CD4-positive, alpha-beta T cell treated with Interferon gamma for 1 hour (primary cell): ENCODE data around the gene CDC26.
"Not testable (repeated sequence)": the region's sequence is repeated elsewhere in the genome, so short reads cannot be mapped to it uniquely, and the experiment has no call there.

Experiments used
- DNase-seq: peaks from one replicate; pipeline ENCODE4 v3.0.0-alpha.2; 2020

Gene CDC26

DNA sequence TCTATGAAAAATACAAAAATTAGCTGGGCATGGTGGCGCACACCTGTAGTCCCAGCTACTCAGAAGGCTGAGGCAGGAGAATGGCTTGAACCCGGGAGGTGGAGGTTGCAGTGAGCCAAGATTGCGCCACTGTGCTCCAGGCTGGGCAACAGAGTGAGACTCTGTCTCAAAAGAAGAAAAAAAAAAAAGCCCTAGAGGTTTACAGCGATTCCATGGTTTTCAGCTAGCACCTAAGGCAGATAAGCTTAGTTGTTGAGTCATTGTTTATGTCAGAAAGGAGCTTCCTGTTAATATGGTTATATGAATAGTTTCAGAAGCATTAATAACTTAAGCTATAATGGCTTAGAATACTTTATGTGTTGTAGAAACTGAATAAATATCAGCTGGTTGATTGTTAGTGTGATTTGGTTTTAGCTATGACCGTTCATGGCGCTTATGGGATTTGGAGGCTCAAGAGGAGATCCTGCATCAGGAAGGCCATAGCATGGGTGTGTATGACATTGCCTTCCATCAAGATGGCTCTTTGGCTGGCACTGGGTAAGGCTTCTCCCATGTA is 14.8 kb upstream of the CDC26 start:
- DNase-seq: no peak

DNA sequence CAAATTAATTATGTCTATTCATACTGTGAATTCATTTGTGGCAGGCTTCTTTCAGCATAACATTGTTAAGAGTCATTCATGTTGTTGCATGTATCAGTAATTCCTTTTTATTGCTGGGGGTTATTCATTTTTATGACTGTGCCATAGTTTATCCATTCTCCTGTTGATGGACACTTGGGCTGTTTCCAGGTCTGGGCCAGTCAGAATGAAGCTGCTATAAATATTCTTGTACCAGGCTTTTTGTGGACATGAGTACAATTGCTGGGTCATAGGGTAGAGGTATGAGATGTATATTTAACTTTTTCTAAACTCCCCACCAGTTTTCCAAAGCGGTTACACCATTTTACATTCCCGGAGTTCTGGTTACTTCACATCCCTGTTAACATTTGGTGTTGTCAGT is 13.7 kb upstream of the CDC26 start:
- no peak for DNase-seq

DNA sequence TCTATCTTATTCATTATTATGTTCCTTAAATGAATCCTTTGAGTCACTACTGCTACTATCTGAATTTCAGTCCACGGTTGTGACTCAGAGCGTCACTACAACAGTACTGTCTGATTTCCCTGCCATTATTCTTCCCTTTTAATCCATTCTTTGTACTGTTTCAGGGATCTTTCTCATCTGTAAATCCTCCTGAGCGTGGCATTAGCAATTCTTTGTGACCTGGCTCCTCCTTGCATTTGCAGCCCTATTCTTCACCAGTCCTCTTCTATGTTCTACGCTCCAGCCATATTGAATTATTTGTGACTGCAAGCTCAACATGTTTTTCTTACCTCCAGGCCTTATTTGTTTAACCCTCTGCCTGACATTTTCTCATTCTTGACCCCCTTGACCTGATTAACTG is 6.0 kb upstream of the CDC26 start:
- no peak for DNase-seq

DNA sequence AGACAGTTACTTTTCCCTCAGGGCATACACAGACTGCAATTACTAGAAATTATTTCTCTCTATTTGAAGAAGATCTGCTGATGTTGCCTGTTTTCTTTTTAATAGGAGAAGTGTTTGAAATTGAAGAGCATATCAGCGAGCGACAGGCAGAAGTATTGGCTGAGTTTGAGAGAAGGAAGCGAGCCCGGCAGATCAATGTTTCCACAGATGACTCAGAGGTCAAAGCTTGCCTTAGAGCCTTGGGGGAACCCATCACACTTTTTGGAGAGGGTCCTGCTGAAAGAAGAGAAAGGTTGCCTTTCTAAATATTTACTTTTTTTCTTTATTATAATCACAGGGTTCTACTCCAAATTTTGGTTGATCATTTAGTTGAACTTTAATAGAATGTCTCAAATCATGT is 3.5 kb upstream of the CDC26 start:
- no peak for DNase-seq

DNA sequence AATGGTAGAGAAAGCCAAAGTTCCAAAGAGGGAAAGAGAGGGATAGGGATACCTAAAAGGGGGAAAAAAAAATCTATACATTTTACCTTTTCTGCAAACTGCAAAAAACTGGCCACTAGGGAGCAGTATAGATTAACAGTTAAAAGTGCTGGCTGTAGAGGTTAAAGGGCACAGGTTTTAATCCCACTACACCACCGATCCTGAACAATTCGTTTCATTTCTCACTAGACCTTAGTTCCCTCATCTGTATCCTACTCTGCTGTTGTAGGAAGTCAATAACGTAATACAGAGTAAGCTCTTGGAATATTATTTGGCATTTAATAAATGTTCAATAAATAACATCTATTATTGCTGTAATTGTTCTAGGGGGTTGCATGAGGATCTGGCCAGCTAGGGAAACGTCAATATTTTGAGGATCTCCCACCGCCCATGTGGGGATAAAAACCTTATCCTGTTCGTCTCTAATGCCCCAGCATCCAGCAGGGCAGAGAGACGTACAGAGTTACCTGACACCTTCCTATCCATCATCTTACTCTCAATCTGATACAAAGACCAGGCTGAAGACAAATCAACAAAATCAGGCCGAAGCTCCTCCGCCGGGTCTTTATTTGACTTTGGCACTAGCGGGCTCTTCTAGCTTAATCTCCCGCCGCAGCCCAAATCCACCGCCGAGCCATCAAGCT is 757 bp downstream of the CDC26 start:
- no peak for DNase-seq

DNA sequence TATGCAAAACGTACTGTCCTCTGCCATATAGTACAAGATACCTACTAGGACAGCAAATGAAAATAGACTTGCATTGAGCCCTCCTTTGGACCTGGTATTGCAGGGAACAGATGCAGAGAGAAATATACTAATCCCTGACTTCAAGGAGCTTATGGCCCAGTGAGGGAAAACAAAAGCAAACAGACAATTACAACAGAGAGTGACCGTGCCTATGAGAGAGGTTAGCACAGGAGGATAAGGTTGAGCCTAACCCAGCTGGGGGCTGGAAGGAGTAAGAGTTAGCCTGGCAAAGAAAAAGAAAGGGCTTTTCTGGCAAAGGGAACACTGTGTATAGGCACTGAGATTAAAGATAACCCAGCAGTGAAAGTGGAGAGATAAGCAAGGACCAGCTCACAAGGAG is 5.5 kb downstream of the CDC26 start:
- no peak for DNase-seq

DNA sequence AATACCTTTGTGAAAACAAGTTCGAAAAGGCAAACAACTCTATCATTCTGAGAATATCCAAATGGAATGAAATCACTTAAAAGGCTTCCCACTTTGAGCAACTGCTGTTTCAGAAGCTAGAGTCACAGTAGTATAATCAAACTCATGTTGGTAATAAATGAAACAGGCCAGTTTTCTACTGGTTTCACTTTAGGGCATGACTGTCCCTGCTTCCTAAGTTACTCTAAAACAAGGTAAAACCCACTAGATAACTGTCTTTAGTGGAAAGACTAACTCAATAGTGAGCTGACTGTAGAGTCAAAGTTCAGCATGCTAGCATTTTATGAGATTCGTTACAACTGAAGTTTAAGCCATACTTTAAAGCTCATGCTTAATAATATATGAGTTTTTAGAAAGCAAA is 6.0 kb downstream of the CDC26 start:
- no peak for DNase-seq

DNA sequence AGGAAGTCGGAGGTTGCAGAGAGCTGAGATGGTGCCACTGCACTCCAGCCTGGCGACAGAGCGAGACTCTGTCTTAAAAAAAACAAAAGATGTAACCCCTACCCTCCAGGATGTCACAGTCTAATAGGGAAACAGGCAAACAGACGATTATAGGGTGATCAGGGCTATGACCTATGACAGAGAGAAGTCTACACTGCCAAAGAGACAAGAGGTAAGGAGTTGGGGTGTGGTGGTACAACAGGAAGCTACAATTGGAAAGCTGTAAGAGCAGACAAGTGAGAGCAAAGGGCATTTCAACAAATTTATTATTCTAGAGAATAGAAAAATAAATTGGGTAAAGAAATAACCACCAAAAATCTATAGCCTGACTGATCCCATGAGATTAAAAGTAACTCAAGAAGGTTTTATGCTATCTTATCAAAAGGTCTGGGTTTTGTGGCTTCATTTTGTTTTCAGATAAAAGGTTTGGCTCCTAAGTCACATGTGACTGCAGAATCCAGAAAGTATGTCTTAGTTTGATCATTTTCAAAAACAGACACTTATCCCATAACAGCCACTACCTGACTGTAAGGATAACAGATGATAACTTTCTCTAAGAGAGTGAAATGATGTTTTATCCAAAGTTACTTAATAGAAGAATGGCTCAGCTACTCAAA is 7.3 kb downstream of the CDC26 start:
- DNase-seq: no peak

DNA sequence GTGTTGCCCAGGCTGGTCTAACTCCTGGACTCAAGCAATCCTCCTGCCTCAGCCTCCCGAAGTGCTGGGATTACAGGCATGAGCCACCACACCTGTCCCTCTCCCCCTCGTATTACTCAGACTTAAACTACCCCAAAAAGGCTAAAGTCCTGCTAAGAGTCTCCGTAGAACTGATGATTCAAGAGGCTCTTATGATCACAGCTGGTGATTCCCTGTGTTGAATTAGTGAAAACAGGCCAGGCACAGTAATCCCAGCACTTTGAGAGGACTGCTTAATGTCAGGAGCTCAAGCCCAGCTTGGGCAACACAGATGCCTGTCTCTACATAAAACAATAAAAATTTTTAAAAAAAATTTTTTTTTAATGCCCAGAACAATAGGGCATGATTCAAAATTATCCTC is 9.2 kb downstream of the CDC26 start:
- no peak for DNase-seq

DNA sequence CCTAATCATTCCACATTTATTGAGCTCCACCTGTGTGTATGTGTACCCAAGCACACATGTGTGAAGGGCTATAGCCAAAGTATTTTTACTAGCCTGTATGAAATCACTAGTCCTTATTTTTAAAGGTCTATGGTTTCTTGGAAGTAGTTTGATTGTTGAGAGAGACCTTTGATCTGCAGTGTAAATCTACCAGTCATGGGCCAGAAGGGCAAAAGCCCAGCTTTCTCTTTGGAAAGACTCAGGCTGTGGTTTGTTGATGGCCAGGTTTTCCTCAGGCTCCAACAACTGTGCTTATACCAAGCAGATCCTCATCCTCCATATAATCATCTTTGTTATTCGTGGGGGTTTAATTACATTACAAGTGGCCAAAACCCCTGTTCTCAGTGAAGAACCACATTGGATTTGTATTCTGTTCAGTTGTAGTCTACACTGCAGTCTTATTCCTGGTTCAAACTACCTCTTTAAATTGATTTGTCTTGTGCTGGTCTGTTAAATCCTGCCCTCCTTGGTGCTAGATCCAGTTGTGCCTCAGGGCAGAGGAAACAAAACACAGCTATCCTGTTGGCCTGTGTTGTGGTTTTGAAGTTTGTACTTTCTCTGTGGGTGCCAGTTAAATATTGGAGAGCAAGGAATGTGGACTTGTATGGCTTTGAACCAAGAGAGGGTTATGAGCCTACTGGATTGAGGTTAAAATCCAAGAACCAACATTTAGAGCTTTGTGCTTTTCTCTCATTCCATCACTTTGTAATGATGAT is 13.3 kb downstream of the CDC26 start:
- no peak for DNase-seq

DNA sequence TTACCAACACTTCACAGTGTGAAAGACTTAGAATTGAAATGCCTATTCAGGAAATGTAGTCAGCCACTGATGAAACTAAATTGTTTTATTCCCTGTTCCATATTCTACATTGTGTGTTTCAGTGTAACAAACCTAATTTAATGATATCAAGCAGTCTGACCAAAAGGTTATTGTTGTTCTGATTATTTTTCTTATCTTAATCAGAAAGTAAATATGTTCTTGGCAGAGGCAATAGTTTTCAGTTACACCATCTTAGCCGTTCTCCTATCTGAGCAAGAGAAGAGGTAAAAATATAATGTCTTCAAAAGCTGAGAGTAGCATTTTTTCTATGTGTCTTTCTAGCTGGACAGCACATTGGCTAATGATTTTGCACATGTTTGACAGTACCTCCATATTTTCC is 17.1 kb downstream of the CDC26 start:
- no peak for DNase-seq

DNA sequence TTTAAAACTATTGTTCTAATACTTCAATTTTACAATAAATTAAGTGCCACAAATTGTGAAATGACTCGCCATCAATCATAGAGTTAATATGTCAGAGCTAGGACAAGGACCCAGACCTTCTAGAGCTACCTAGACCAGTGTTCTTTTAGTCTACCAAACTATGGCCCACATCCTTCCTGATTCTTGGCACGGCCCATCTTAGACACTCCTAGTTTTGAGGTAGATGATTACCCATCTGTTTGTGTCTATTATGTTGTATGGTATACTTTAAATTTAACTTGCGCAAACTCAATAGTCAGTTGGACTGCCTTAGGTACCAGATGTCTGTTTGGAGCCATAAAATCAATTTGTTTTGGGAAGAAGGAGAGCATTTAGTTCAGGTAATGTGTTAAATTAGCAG is 17.5 kb downstream of the CDC26 start:
- DNase-seq: no peak

DNA sequence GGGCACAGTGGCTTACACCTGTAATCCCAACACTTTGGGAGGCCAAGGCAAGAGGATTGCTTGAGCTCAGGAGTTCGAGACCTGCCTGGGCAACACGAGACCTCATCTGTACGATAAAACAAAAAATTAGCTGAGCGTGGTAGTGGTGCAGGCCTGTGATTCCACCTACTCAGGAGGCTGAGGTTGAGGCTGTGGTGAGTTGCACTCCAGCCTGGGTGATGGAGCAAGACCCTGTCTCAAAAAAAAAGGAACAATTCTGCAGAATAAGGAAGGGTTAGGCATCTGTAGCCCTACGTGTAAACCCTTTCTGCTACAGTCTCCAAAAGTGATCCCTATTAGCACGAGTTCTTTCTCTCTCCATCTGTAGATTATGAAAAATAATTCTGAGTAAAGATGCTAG is 19.9 kb downstream of the CDC26 start:
- DNase-seq: no peak

DNA sequence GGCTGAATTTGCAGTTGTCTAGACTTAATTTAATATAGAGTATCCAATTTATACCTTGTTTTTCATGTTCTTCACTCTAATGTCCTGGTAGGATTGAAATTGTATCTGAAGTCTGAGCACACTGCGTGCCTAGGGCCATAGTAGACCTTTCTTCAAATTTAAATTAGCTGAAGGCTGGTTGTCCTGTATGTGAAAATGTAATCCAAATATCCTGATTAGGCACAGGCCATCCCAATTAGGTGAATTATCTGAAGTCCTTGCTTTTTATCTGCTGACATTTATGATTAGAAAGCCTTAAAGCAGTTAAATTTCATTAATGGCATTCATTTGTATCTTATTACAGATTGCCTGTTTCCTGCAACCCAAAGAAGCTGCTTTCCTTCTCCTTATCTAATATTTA is 20.4 kb downstream of the CDC26 start:
- no peak for DNase-seq

DNA sequence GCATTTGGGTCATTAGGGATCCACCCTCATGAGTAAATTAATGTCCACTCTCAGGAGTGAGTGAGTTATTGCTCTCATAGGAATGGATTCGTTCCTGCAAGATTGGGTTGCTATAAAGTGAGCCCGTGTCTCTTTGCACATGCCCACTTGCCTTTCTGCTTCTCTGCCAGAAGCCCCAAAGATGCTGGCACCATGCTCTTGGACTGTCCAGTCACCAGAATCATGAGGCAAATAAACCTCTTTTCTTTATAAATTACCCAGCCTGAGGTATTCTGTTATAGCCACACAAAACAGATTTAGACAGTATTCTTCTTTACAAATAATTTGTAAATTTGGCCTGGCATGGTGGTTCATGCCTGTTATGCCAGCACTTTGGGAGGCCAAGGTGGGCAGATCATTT is 24.6 kb downstream of the CDC26 start:
- DNase-seq: no peak

DNA sequence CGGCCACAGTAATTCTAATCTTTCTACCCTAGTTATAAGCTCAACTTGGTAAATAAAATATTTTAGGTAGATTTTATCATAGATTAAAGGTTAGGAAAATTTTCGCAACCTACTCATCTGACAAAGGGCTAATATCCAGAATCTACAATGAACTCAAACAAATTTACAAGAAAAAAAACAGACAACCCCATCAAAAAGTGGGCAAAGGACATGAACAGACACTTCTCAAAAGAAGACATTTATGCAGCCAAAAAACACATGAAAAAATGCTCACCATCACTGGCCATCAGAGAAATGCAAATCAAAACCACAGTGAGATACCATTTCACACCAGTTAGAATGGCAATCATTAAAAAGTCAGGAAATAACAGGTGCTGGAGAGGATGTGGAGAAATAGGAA is 25.7 kb downstream of the CDC26 start:
- not testable (repeated sequence) for DNase-seq

DNA sequence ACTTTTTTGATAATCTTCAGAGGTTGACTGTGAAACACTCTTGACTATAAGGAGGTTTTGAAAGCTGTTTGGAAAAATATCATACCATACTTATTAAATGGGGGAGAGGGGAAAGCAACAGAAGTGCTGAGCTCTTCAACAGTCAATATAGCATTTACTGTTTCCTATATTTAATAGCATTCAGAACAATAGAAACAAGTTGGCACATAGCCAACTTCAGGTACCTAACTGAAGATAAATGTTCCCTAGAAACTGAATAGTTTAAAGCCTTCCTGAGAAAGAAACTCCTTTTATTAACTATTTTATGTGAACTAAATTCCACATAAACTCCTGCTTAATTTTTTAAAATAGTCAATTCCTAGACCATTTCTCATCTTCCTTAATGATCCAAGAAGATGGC is 27.7 kb downstream of the CDC26 start:
- DNase-seq: no peak

DNA sequence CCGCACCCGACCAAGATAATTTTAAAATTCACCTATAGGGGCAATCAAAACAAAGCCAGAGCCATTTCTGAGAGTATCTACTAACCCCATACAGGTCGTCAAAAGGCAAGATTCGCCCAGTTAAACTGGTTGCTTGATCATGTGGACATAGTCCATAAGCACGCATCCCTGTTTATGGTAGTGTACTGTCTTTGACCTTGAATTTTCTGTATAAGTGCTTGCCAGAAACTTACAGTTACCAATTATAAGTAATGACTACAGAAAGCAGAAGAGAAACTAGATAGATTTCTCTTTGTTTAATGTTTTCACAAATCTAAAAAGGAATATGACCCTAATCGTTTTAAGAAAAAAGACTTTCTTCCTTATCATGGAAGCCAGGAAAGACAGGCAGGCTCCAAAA is 28.4 kb downstream of the CDC26 start:
- no peak for DNase-seq

DNA sequence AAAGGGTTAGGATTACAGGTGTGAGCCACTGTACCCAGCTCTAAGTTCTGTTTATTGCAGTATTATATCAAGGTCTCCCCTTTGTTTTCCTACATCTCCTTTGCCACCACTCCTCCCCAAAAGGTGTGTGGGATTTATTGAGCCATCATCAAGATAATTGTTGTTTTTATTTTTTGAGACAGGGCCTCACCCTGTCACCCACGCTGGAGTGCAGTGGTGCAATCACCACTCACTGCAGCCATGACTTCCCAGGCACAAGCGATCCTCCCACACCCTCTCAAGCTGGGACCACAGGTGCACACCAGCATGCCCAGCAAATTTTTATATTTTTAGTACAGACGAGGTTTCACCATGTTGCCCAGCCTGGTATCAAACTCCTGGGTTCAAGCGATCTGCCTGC is 29.5 kb downstream of the CDC26 start:
- no peak for DNase-seq

DNA sequence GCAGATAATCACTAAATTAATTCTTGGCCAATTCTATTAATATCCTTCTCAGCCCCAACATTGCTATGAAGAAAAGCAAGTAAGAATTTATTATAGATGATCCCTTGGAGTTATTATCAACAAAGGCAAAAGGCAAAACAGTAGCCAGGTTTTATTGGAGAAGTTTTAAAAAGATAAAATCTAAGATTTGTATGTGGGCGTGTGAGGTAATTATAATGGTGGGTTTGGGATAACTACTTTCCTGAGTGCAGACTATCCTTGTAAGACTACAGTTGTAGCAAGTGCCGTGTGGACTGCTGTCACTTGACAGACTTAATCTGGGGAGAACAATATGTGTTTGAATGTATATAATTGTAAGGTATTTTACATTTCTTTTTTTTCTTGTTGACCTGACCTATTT is 30.8 kb downstream of the CDC26 start:
- DNase-seq: no peak

DNA sequence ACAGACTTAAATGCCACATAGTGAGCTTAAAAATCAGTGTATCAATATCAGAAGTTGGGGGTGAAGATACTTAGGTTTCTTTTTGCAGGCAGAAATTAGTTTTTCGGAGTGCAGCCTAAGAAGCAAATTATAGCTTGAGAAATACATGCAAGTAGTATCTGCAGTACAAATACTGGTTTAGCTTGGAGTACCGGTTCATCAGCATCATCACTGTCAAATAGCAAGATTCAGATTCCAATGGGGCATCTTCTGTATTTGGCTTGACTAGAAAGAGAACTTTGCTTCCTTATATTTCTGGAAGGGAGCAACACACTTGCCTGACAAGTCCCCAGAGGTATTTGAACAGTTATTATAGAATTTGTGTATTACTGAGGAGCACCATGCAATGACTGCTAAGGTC is 34.2 kb downstream of the CDC26 start:
- no peak for DNase-seq

DNA sequence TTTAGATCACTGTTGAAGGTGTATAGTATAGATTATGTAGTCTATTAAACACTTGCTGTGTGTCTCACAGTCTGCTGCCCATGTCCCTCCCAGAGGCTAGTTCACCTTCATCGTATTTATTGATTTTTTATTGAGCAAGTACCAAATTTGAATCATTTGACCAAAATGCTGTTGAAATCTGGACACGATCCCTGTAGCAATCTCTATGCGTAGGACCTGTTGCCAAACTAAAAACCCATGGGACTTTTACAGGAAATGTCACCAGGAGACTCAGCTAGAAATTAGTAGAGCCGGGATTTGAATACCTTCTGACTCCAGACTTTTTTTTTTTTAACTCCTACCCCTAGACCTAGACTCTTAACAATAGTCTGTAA is 36.5 kb downstream of the CDC26 start:
- no peak for DNase-seq

DNA sequence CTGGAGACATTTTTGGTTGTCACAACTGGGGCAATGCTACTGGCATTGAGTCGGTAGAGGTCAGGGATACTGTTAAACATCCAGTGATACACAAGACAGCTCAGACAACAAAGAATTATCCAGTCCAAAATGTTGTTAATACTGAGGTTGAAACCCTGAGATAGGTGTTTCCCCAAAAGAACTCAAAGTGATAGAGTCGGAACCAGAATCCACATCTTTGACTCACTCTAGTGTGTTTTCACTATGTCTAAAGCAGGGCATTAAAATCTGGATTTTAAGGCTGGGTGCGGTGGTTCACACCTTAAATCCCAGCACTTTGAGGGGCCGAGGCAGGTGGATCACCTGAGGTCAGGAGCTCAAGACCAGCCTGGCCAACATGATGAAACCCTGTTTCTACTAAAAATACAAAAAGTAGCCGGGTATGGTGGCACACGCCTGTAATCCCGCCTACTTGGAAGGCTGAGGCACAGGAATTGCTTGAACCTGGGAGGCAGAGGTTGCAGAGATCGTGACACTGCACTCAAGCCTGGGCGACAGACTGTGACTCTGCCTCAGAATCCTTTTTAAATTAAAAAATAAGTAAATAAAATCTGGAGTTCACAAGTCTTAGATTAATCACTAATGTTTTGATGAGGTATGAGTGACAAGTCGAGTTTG is 37.0 kb downstream of the CDC26 start:
- no peak for DNase-seq

DNA sequence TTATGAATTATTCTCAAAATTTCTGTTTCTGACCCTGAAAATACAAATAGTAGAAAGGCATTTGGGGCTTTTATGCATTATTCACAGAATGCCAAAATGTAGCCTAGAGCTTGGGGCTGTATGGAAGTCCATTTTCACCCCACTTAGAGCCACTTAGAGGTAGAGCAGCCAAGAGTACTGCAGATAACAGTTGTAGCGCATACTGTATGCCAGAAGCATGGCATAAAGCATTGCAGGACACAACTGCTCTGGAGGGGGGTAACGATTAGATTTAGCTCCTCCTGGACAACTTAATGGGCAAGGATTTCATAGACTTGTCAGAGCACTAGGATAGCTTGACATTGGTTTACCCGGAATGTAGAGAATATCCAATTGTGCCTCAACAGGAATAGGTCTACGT is 38.3 kb downstream of the CDC26 start:
- no peak for DNase-seq
